Measurements from ENCODE around the gene AGAP3. TPM values are rescaled to one million over a fixed set of nuclear protein-coding genes. Genes with fewer than 3 reads are reported as not detected.

Gene AGAP3
- total and polyA plus RNA-seq, 4 experiments from 2014 or later, result 3.0 to 65.8 (median 31.2) TPM

- CTCF ChIA-PET (ENCODE audit: partially characterized antibody), result interaction anchor here (0.9 to 5.3 kb wide), 4 partner anchors 12 to 103 kb away, joined by 3 to 27 read pairs (median 3); no protein-coding TSS in a partner anchor
- Histone ChIP-seq H3K4me1 (ENCODE audit: insufficient read depth, low read length) (peaks cover 25% of the 10 kb centered on the region), H3K9me3 (ENCODE audit: control insufficient read depth in 1 of 2, low read length in 2 of 2) (no peaks in the 10 kb centered on the region), H3K27ac (ENCODE audit: low read depth, low read length) (no peak overlapping the region), H3K27me3 (ENCODE audit: insufficient read depth, low read length) (no peaks in the 10 kb centered on the region), H3K4me3 (ENCODE audit: low read length in 2 of 2) (no peak overlapping the region), H3K36me3 (ENCODE audit: insufficient read depth, low read length) (no peaks in the 10 kb centered on the region)
- peaks cover 11 to 24% (median 18%) of the 10 kb centered on the region in 4 donors for H3K4me1 Mint-ChIP-seq
- no peaks in the 10 kb centered on the region for H3K27me3 Mint-ChIP-seq
- peak overlapping the region in 2 of 7 donors; percentile 2 to 29 for H3K27ac Mint-ChIP-seq
- H3K4me3 Mint-ChIP-seq, result no peak overlapping the region
- POLR2A ChIA-PET (ENCODE audit: partially characterized antibody), result no interaction called here
- DNase-seq, result no peak
- H3K9me3 Mint-ChIP-seq, result no peaks in the 10 kb centered on the region
- intact Hi-C loops (cut with micrococcal nuclease), result no loop called here
- no peaks in the 10 kb centered on the region for H3K36me3 Mint-ChIP-seq
Measured at GRCh38 chr7:151091431-151091830, 5.2 kb downstream of the AGAP3 start.

- peaks cover 25% of the 10 kb centered on the region for H3K4me1 ChIP-seq (ENCODE audit: insufficient read depth, low read length)
- H3K4me3 ChIP-seq (ENCODE audit: low read length in 2 of 2), result no peak overlapping the region
- no peak overlapping the region for H3K27ac ChIP-seq (ENCODE audit: low read depth, low read length)
- H3K9me3 Mint-ChIP-seq, result no peaks in the 10 kb centered on the region
- POLR2A ChIA-PET (ENCODE audit: partially characterized antibody), result no interaction called here
- DNase-seq, result no peak
- H3K27me3 Mint-ChIP-seq, result no peaks in the 10 kb centered on the region
- no peak overlapping the region for H3K4me3 Mint-ChIP-seq
- intact Hi-C loops (cut with micrococcal nuclease), result no loop called here
- no peaks in the 10 kb centered on the region for H3K9me3 ChIP-seq (ENCODE audit: control insufficient read depth in 1 of 2, low read length in 2 of 2)
- H3K27me3 ChIP-seq (ENCODE audit: insufficient read depth, low read length), result no peaks in the 10 kb centered on the region
- peaks cover 11 to 24% (median 18%) of the 10 kb centered on the region in 4 donors for H3K4me1 Mint-ChIP-seq
- H3K27ac Mint-ChIP-seq, result peak overlapping the region in 1 of 7 donors; percentile 29
- H3K36me3 ChIP-seq (ENCODE audit: insufficient read depth, low read length), result no peaks in the 10 kb centered on the region
- CTCF ChIA-PET (ENCODE audit: partially characterized antibody), result interaction anchor here (1.6 to 5.3 kb wide), 2 partner anchors 19 to 103 kb away, joined by 3 to 27 read pairs; no protein-coding TSS in a partner anchor
- no peaks in the 10 kb centered on the region for H3K36me3 Mint-ChIP-seq
Measured at GRCh38 chr7:151091988-151092387, 5.7 kb downstream of the AGAP3 start.

DNA sequence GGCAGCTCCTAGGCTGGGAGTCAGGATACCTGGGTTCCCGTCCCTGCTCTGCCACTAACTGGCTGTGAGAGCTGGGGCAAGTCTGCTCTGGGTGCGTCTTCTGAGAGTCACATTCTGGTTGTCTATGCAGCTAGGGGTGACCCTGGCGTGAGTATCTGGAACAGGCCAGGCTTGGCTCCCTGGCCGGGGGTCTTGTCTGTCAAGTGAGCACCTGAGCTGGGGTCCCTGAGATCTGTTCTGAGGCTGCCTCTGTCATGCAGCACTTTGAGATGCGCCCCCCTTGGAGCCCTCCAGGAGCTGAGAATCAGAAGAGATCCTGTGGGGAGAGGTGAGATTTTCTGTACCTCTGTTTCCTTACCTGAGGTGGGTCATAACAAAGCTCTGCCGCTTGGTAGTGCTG, 7.5 kb downstream of the AGAP3 start:
- Mint-ChIP-seq H3K4me1 (peaks cover 7 to 17% (median 12%) of the 10 kb centered on the region in 4 donors), H3K27ac (peak overlapping the region in 1 of 7 donors; percentile 13), H3K4me3 (no peak overlapping the region), H3K36me3 (no peaks in the 10 kb centered on the region), H3K9me3 (no peaks in the 10 kb centered on the region), H3K27me3 (no peaks in the 10 kb centered on the region)
- Histone ChIP-seq H3K4me3 (ENCODE audit: low read length in 2 of 2) (no peak overlapping the region), H3K27ac (ENCODE audit: low read depth, low read length) (no peak overlapping the region), H3K4me1 (ENCODE audit: insufficient read depth, low read length) (peaks cover 8% of the 10 kb centered on the region), H3K27me3 (ENCODE audit: insufficient read depth, low read length) (no peaks in the 10 kb centered on the region), H3K36me3 (ENCODE audit: insufficient read depth, low read length) (no peaks in the 10 kb centered on the region), H3K9me3 (ENCODE audit: control insufficient read depth in 1 of 2, low read length in 2 of 2) (no peaks in the 10 kb centered on the region)
- intact Hi-C loops (cut with micrococcal nuclease), result no loop called here
- no peak for DNase-seq
- CTCF ChIA-PET (ENCODE audit: partially characterized antibody), result interaction anchor here (0.6 to 5.3 kb wide), 4 partner anchors 12 to 75 kb away, joined by 3 to 27 read pairs (median 3); no protein-coding TSS in a partner anchor
- POLR2A ChIA-PET (ENCODE audit: partially characterized antibody), result interaction anchor here (0.7 to 2.4 kb wide), 2 partner anchors 13 to 65 kb away, joined by 3 to 7 read pairs; partner anchors contain the start of genes ABCB8 and FASTK

GRCh38 chr7:151094675-151095074, 8.4 kb downstream of the AGAP3 start:
- H3K27me3 Mint-ChIP-seq, result no peaks in the 10 kb centered on the region
- no peaks in the 10 kb centered on the region for H3K9me3 Mint-ChIP-seq
- Histone ChIP-seq H3K4me1 (ENCODE audit: insufficient read depth, low read length) (peaks cover 5% of the 10 kb centered on the region), H3K27me3 (ENCODE audit: insufficient read depth, low read length) (no peaks in the 10 kb centered on the region), H3K27ac (ENCODE audit: low read depth, low read length) (no peak overlapping the region), H3K9me3 (ENCODE audit: control insufficient read depth in 1 of 2, low read length in 2 of 2) (no peaks in the 10 kb centered on the region), H3K4me3 (ENCODE audit: low read length in 2 of 2) (no peak overlapping the region), H3K36me3 (ENCODE audit: insufficient read depth, low read length) (no peaks in the 10 kb centered on the region)
- H3K36me3 Mint-ChIP-seq, result no peaks in the 10 kb centered on the region
- no peak overlapping the region for H3K4me3 Mint-ChIP-seq
- ChIA-PET POLR2A (ENCODE audit: partially characterized antibody) (interaction anchor here (2.4 kb wide), 1 partner anchor 14 kb away, joined by 7 read pairs; the partner anchor contains the start of gene FASTK), CTCF (ENCODE audit: partially characterized antibody) (interaction anchor here (1.2 to 5.3 kb wide), 3 partner anchors 16 to 179 kb away, joined by 3 to 27 read pairs (median 3); no protein-coding TSS in a partner anchor)
- peaks cover 3 to 12% (median 7%) of the 10 kb centered on the region in 4 donors for H3K4me1 Mint-ChIP-seq
- H3K27ac Mint-ChIP-seq, result peak overlapping the region in 1 of 7 donors; percentile 63
- intact Hi-C loops (cut with micrococcal nuclease), result no loop called here
- no peak for DNase-seq

DNA sequence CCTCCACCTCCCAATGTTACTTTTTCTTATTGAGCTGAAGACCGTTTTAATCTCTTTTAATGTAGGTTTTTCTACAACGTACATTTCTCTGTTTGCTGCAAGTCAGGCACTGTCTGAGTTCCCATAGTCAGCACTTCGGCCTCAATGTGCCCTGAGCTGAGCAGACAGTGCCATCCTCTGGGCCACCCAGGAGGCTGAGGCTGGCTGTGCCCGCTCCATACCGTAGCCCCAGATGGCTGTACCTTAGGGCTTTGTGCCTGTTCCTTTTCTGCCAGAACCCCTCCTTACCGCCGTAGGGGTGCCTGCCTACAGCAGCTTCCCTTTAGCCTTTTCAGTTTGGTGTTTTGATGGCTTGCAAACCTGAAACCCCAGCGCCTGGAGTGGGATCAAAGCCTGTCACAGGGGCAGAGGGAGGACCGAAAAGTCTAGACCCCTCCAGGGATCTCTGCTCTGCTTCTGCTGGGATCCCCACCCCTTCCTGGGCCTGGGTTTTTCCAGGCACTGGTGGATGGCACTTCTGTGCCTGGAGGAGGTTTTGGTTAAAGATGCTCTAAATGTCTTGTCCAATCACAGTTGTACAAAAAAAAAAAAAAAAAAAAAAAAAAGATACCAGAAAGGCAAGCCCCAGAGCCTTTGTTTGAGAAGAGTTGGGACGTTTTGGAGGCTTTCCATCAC, 9.0 kb downstream of the AGAP3 start:
- Mint-ChIP-seq H3K27ac (peak overlapping the region in 3 of 7 donors; percentile 63 to 86 (median 76)), H3K27me3 (no peaks in the 10 kb centered on the region), H3K4me1 (peaks cover 3 to 12% (median 5%) of the 10 kb centered on the region in 4 donors), H3K4me3 (no peak overlapping the region), H3K9me3 (no peaks in the 10 kb centered on the region), H3K36me3 (no peaks in the 10 kb centered on the region)
- Histone ChIP-seq H3K27ac (ENCODE audit: low read depth, low read length) (no peak overlapping the region), H3K9me3 (ENCODE audit: control insufficient read depth in 1 of 2, low read length in 2 of 2) (no peaks in the 10 kb centered on the region), H3K4me3 (ENCODE audit: low read length in 2 of 2) (no peak overlapping the region), H3K4me1 (ENCODE audit: insufficient read depth, low read length) (peaks cover 5% of the 10 kb centered on the region), H3K36me3 (ENCODE audit: insufficient read depth, low read length) (no peaks in the 10 kb centered on the region), H3K27me3 (ENCODE audit: insufficient read depth, low read length) (no peaks in the 10 kb centered on the region)
- intact Hi-C loops (cut with micrococcal nuclease), result no loop called here
- no peak for DNase-seq
- ChIA-PET CTCF (ENCODE audit: partially characterized antibody) (interaction anchor here (1.2 to 5.3 kb wide), 3 partner anchors 16 to 179 kb away, joined by 3 to 27 read pairs (median 3); no protein-coding TSS in a partner anchor), POLR2A (ENCODE audit: partially characterized antibody) (interaction anchor here (2.4 kb wide), 1 partner anchor 14 kb away, joined by 7 read pairs; the partner anchor contains the start of gene FASTK)

DNA sequence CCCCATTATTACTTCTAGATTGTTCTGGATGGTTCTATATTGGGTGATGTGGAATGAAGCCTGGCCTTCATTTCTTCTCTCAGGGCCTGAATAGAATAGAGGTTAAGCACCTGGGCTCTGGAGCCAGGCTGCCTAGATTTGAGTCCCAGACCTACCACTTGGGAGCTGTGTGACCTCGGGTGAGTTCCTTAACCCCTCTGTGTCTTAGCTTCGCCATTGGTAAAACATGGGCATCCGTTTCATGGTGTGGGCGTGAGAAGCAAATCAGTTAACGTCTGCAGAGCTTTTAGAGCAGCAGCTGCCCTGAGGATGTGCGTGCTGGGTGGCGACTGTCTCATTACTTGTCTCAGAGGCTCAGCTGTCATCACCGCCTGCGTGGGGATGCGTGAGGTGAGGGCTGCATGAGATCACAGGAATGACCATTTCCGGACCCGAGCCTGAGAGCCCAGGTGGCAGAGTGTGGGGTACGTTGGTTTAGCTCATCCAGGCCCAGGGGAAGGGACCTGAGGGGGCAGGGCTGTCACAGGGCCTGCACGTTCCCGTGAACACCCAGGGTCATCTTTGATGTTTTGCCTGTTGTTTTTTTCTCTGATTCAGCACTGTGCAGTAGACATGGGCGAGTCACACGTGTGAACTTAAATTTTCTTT, 9.7 kb downstream of the AGAP3 start:
- Mint-ChIP-seq H3K27me3 (no peaks in the 10 kb centered on the region), H3K27ac (peak overlapping the region in 6 of 7 donors; percentile 68 to 86 (median 74)), H3K36me3 (no peaks in the 10 kb centered on the region), H3K4me3 (peak overlapping the region in 3 of 8 donors; percentile 5 to 70 (median 54)), H3K4me1 (peaks cover 3 to 12% (median 5%) of the 10 kb centered on the region in 4 donors), H3K9me3 (no peaks in the 10 kb centered on the region)
- Histone ChIP-seq H3K36me3 (ENCODE audit: insufficient read depth, low read length) (no peaks in the 10 kb centered on the region), H3K9me3 (ENCODE audit: control insufficient read depth in 1 of 2, low read length in 2 of 2) (no peaks in the 10 kb centered on the region), H3K27me3 (ENCODE audit: insufficient read depth, low read length) (no peaks in the 10 kb centered on the region), H3K4me3 (ENCODE audit: low read length in 2 of 2) (no peak overlapping the region), H3K27ac (ENCODE audit: low read depth, low read length) (no peak overlapping the region), H3K4me1 (ENCODE audit: insufficient read depth, low read length) (peaks cover 5% of the 10 kb centered on the region)
- peak in 2 of 5 donors; percentile 32 to 51 for DNase-seq
- intact Hi-C loops (cut with micrococcal nuclease), result no loop called here
- POLR2A ChIA-PET (ENCODE audit: partially characterized antibody), result interaction anchor here (2.4 kb wide), 1 partner anchor 15 kb away, joined by 7 read pairs; the partner anchor contains the start of gene FASTK
- CTCF ChIA-PET (ENCODE audit: partially characterized antibody), result interaction anchor here (0.7 to 5.3 kb wide), 3 partner anchors 12 to 28 kb away, joined by 3 to 27 read pairs (median 3); no protein-coding TSS in a partner anchor

Measured in CD4-positive, alpha-beta memory T cell (primary cell).